ENCODE measurements around the gene TUB.

Gene TUB

DNA sequence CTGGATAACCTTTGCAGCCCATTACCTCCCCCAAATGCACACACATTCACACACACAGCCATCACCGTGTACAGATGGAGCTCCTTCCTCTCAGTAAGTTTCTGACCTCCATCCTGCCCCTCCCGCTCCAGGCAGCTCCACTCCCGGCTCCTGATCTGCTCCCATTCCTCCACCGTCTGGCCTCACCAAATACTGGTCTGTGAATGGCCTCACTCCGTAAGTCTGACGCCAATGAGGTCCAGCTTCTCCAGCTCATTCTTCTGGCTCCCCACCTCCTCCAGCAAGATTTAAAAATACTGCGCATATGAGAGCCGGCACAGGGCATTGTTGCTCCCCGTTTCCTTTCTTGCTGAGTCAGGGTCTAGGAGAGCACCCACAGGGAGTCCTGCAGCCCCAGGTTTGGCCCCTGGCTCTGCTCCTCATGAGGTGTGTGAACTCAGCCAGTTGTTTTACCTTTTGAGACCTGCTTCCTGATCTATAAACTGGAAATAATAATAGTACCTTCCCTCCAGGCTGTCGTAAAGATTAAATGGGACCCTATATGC, 14.0 kb upstream of the TUB start:
- Histone ChIP-seq H3K79me2 (ENCODE audit: low read length) (no peaks in the 10 kb centered on the region), H2AFZ (ENCODE audit: low read length) (no peak overlapping the region), H3K4me2 (ENCODE audit: low read depth, low read length) (no peak overlapping the region), H3K9ac (ENCODE audit: low read length) (no peak overlapping the region), H3F3A (ENCODE audit: insufficient read depth, low read length) (no peaks in the 10 kb centered on the region), H4K20me1 (ENCODE audit: insufficient read depth, low read length) (no peaks in the 10 kb centered on the region), H3K9me3 (replicated peaks; ENCODE audit: insufficient read depth, low read length) (no peaks in the 10 kb centered on the region), H3K9me2 (replicated peaks; ENCODE audit: insufficient read depth, low read length) (no peaks in the 10 kb centered on the region), H3K4me3 (ENCODE audit: low read length) (no peak overlapping the region), H3K36me3 (replicated peaks; ENCODE audit: insufficient read depth, low read length) (no peaks in the 10 kb centered on the region), H3K27ac (ENCODE audit: low read length) (no peak overlapping the region), H3K27me3 (replicated peaks; ENCODE audit: insufficient read depth, low read length) (no peaks in the 10 kb centered on the region), H3K4me1 (ENCODE audit: low read length) (no peaks in the 10 kb centered on the region)
- TF ChIP-seq EZH2phosphoT487 (IDR thresholded peaks at IDR 0.05; ENCODE audit: low read length) (no peak), CTCF (IDR thresholded peaks at IDR 0.05; ENCODE audit: low read length) (no peak), EZH2 (optimal IDR thresholded peaks at IDR 0.05; ENCODE audit: low read depth, low read length) (no peak)
- no peak for DNase-seq

DNA sequence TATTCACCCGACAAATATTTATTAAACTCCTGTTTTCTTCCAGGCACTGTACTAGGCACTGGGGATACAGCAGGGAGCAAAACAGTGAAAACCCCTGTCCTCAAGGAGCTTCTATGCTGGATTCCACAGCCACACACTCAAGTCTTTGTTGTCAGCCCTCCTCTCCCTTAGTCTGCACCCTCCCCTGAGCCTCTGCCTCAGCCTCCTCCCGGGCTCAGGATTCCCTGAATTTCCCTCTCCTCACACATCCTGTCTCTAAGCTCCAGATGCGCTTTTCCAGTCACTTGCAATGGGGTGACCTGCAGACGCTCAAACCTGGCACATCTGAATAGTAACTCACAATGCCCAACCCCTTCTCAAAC, 13.5 kb upstream of the TUB start:
- Histone ChIP-seq H3K27me3 (replicated peaks; ENCODE audit: insufficient read depth, low read length) (no peaks in the 10 kb centered on the region), H3K9me3 (replicated peaks; ENCODE audit: insufficient read depth, low read length) (no peaks in the 10 kb centered on the region), H3K36me3 (replicated peaks; ENCODE audit: insufficient read depth, low read length) (no peaks in the 10 kb centered on the region), H3K9ac (ENCODE audit: low read length) (no peak overlapping the region), H3K79me2 (ENCODE audit: low read length) (no peaks in the 10 kb centered on the region), H3F3A (ENCODE audit: insufficient read depth, low read length) (no peaks in the 10 kb centered on the region), H3K4me3 (ENCODE audit: low read length) (no peak overlapping the region), H3K27ac (ENCODE audit: low read length) (no peak overlapping the region), H3K4me1 (ENCODE audit: low read length) (no peaks in the 10 kb centered on the region), H2AFZ (ENCODE audit: low read length) (no peak overlapping the region), H4K20me1 (ENCODE audit: insufficient read depth, low read length) (no peaks in the 10 kb centered on the region), H3K9me2 (replicated peaks; ENCODE audit: insufficient read depth, low read length) (no peaks in the 10 kb centered on the region), H3K4me2 (ENCODE audit: low read depth, low read length) (no peak overlapping the region)
- no peak for TF ChIP-seq EZH2phosphoT487 (IDR thresholded peaks at IDR 0.05; ENCODE audit: low read length)
- no peak for TF ChIP-seq CTCF (IDR thresholded peaks at IDR 0.05; ENCODE audit: low read length)
- TF ChIP-seq EZH2 (optimal IDR thresholded peaks at IDR 0.05; ENCODE audit: low read depth, low read length) = no peak
- DNase-seq = no peak

DNA sequence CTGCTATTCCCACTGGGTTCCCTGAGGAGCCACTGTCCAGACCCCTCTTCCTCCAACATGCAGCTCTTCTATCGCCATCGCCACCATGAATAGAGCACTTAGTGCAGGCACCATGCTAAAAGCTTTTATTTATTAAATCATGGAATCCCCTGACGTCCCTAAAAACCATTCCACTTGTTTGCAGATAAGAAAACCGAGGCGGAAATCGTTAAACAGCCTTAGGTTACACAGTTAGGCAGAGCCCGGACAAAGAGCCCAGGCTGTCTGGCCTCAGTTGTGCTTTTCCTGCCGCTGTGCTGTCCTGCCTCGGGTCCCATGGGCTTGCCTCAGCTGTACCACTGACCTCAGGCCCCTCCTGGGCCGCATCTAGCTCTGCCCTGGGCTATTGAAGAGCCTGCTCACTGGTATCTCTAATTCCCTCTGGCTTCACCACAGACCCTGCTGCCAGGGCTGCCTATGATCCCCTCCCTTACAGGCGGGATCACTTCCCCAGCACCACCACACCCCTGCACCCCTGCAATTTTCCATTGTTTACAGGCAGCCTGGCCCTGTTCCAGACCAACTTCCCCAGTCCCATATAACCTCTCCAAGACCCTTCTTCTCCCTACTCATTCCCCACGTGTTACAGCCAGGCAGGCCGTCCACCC, 13.0 kb upstream of the TUB start:
- no peak overlapping the region for H3K4me3 ChIP-seq (ENCODE audit: low read length)
- H3K9me2 ChIP-seq (replicated peaks; ENCODE audit: insufficient read depth, low read length) = no peaks in the 10 kb centered on the region
- H3K27me3 ChIP-seq (replicated peaks; ENCODE audit: insufficient read depth, low read length) = no peaks in the 10 kb centered on the region
- H3K4me2 ChIP-seq (ENCODE audit: low read depth, low read length) = no peak overlapping the region
- no peaks in the 10 kb centered on the region for H4K20me1 ChIP-seq (ENCODE audit: insufficient read depth, low read length)
- no peak overlapping the region for H3K9ac ChIP-seq (ENCODE audit: low read length)
- no peak overlapping the region for H2AFZ ChIP-seq (ENCODE audit: low read length)
- H3K36me3 ChIP-seq (replicated peaks; ENCODE audit: insufficient read depth, low read length) = no peaks in the 10 kb centered on the region
- no peak for TF ChIP-seq EZH2 (optimal IDR thresholded peaks at IDR 0.05; ENCODE audit: low read depth, low read length)
- no peak for TF ChIP-seq EZH2phosphoT487 (IDR thresholded peaks at IDR 0.05; ENCODE audit: low read length)
- no peak for TF ChIP-seq CTCF (IDR thresholded peaks at IDR 0.05; ENCODE audit: low read length)
- no peaks in the 10 kb centered on the region for H3K79me2 ChIP-seq (ENCODE audit: low read length)
- H3K27ac ChIP-seq (ENCODE audit: low read length) = no peak overlapping the region
- H3K4me1 ChIP-seq (ENCODE audit: low read length) = no peaks in the 10 kb centered on the region
- no peaks in the 10 kb centered on the region for H3F3A ChIP-seq (ENCODE audit: insufficient read depth, low read length)
- no peak for DNase-seq
- H3K9me3 ChIP-seq (replicated peaks; ENCODE audit: insufficient read depth, low read length) = no peaks in the 10 kb centered on the region

All from MM.1S (cell line).